Adipose tissue (tissue), 3 donors: ENCODE measurements around the gene P2RX4. TPM values are rescaled to one million over a fixed set of nuclear protein-coding genes. Genes with fewer than 3 reads are reported as not detected.
"Not testable (repeated sequence)": the region's sequence is repeated elsewhere in the genome, so short reads cannot be mapped to it uniquely, and the experiment has no call there.

ENCODE experiments used
- H3K27ac ChIP-seq: one replicate; pipeline ENCODE4 v1.5.1; 2013; ENCODE audit warnings: low read depth, low read length
- WGBS, 3 donors: extraction: QIAGEN DNeasy Blood & Tissue Kit; methylation state at CpG; one replicate each; pipeline ENCODE4 v1.1.7; 2013; 5-methylcytosine and 5-hydroxymethylcytosine counted together
- polyA plus RNA-seq, 3 donors: library from polyadenylated mRNA; stranded (reverse); fragments of 200-250 nt; gene quantifications; one replicate each; pipeline ENCODE4 v1.2.3, GENCODE V29; 2013
- donor health status: healthy with polysubstance abuse.
- donor health status: Bipolar disorder and iron deficiency.
- donor health status: healthy.

Gene P2RX4
- polyA plus RNA-seq, 3 donors = 10.6 to 21.3 (median 12.0) TPM

DNA sequence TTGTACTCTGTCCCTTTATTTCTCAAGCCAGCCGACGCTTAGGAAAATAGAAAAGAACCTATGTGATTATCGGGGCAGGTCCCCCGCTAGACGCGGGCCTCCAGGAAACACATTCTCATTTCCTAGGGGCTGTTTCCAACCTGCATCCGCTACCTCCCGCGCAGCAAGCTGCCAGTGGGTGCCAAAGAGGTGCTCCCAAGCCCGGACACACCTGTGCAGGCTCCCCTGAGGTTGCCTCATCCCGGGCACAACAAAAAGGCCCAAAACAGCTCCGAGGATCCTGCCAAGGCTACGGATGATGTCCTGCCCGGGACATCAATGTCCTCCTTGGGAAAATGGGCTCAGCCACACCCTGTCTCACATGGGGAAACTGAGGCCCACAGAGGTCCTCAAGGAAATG is 71.2 kb downstream of the P2RX4 start:
- not testable (repeated sequence) for H3K27ac ChIP-seq
- WGBS, 3 donors = 79 to 86% (median 81%) methylated on average over 14 of the region's 14 CpGs

DNA sequence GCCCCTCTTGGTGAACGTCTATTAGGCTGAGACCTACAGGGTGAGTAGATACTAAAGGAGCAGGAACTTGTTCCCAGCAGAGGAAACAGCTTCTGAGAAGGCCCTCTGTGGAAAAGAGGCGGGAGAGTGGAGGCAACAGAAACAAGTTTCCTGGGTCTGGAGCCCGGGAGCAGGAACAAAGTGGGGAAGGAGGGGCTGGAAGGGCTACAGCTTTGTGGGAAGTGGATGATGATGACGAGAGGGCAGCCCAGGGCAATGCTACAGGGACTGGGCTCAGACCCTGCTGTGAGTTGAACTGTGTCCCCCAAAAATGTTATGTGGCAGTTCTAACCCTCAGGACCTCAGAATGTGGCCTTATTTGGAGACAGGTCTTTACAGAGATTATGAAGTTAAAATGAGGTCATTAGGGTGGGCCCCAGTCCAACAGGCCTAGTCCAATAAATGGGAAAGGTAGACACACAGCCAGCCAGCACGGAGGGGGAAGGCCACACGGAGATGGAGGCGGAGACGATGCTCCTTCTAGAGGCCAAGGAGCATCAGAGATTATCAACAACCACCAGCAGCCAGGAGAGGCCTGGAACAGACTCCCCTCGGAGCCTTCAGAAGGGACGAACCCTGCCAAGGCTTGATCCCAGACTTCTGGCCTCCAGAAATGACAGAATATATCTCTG is 72.3 kb downstream of the P2RX4 start:
- H3K27ac ChIP-seq = no peak overlapping the region
- WGBS, 3 donors = 51 to 74% (median 54%) methylated on average over 10 of the region's 10 CpGs

DNA sequence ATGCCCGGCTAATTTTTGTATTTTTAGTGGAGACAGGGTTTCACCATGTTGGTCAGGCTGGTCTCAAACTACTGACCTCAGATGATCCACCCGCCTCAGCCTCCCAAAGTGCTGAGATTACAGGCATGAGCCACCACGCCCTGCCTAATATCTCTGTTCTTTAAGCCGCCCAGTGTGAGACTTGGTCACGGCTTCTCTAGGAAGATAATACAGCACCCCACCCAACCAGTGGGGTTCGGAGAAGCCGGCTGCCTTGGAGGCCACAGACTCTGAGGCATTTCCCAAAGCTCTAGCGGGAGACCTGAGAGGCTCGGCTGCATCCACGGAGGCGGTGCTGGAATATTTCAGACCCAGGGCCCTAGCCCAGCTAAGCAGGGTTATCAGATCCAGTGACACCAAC is 73.0 kb downstream of the P2RX4 start:
- 79 to 89% (median 82%) methylated on average over 11 of the region's 11 CpGs for WGBS, 3 donors

DNA sequence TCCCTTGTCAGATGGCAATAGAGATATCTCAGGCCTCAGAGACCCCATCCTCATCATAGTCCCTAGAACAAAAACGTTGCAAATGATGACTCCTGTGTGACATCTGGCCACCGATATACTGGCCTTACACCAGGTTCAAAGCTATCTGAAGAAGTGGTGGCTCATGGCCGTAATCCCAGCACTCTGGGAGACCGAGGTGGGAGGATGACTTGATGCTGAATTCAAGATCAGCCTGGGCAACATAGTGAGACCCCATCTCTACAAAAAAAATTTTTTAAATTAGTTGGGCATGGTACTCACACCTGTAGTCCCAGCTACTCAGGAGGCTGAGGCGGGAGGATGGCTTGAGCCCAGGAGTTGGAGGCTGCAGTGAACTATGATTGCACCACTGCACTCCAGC is 73.5 kb downstream of the P2RX4 start:
- no peak overlapping the region for H3K27ac ChIP-seq

More for the DNA sequence above, 73.0 kb downstream of the P2RX4 start:
- H3K27ac ChIP-seq = not testable (repeated sequence)

More for the DNA sequence above, 73.5 kb downstream of the P2RX4 start:
- 88 to 90% (median 88%) methylated on average over 5 of the region's 5 CpGs for WGBS, 3 donors

Other genes with a start within 250 kb of the P2RX4 start
- gene HNF1A, start 231.6 kb upstream of the P2RX4 start, polyA plus RNA-seq = 1 to 10 TPM in 1 of 3 donors, under 1 TPM in 1, not detected in 1; 0.62 to 8.2 TPM
- gene C12orf43, start 193.6 kb upstream of the P2RX4 start, polyA plus RNA-seq = 10 to 100 TPM in 1 of 3 donors, 1 to 10 TPM in 2; 5.9 to 15.6 (median 7.4) TPM
- gene OASL, start 170.9 kb upstream of the P2RX4 start, polyA plus RNA-seq = 1 to 10 TPM in 2 of 3 donors, under 1 TPM in 1; 0.90 to 2.2 (median 1.5) TPM
- under 1 TPM; 0.55 to 0.90 (median 0.61) TPM for gene P2RX7, start 77.3 kb upstream of the P2RX4 start, polyA plus RNA-seq
- gene CAMKK2, start 86.6 kb downstream of the P2RX4 start, polyA plus RNA-seq = 10 to 100 TPM; 10.6 to 39.8 (median 22.0) TPM
- 100 to 1,000 TPM in 1 of 3 donors, 10 to 100 TPM in 2; 79.2 to 104 (median 80.3) TPM for gene ANAPC5, start 142.3 kb downstream of the P2RX4 start, polyA plus RNA-seq
- 10 to 100 TPM; 10.7 to 17.1 (median 12.7) TPM for gene RNF34, start 190.0 kb downstream of the P2RX4 start, polyA plus RNA-seq